ENCODE results near the gene TRIM14. TPM values are rescaled to one million over a fixed set of nuclear protein-coding genes. Genes with fewer than 3 reads are reported as not detected.

The TRIM14 gene
- polyA plus RNA-seq, 3 donors = 5.5 to 7.5 (median 5.9) TPM

DNA sequence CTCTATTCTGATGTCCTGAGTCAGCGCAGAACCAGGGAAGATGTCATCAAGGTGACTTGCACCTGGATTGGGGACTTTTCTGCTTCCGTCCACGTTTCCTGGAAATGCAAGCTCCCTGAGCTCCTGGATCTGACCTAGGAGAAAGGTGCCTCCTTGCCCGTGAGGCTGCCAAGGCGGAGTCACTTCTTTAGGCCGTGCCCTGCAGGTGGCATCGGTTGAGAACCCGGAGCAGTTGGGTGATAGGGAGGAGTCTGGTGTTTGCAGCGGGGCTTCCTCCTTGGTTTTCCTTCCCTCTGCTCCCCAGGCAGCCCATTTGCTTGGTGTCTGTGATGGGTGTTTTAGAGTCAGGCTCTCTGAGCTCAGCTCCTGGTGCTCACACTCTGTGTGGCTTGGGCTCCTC is 47.3 kb downstream of the TRIM14 start:
- no peak for DNase-seq (ENCODE audit: extremely low read depth in 1 of 11, low read depth in 9 of 11, low spot score in 4 of 11)

DNA sequence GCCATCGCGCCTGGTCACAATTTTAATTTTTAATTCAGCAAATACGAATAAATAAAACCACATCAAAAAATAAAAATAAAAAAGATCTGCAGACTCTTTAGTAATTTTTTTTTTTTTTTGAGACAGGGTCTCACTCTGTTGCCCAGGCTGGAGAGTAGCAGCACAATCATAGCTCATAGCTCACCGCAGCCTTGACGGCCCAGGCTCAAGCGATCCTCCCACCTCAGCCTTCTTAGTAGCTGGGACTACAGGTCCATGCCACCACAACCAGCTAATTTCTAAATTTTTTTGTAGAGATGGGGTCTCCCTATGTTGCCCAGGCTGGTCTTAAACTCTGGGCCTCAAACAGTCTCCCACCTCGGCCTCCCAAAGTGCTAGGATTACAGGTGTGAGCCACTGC is 48.3 kb downstream of the TRIM14 start:
- DNase-seq (ENCODE audit: extremely low read depth in 1 of 11, low read depth in 9 of 11, low spot score in 4 of 11) = no peak

DNA sequence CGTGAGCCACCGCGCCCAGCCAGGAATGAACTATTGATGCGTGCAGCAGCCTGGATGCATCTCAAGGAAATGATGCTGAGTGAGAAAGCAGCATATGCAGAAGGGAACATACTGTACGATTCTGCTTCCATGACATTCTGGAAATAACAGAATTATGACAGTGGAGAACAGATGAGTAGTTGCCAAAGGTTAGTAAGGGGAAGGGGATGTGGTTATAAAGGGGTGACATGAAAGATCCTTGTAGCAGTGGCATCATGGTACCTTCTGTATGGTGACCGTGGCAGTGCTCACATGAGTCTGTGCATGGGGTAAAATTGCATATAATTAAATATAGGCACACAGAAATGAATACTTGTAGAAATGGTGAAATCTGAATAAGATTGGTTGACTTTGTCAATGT is 49.5 kb downstream of the TRIM14 start:
- DNase-seq (ENCODE audit: extremely low read depth in 1 of 11, low read depth in 9 of 11, low spot score in 4 of 11) = no peak

DNA sequence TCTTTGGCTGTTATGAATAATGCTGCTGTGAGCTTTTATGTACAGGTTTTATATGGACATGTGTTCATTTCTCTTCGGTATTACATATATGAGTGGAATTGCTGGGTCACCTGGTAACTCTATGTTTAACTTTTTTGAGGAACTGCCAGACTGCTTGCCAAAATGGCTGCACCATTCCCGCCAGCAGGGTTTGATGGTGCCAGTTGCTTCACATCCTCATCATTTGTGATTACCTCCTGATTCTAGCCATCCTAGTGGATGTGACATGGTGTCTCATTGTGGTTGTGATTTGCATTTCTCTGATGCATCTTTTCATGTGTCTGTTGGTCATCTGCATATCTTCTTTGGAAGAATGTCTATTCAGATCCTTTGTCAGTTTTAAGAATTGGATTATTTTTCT is 51.8 kb downstream of the TRIM14 start:
- DNase-seq (ENCODE audit: extremely low read depth in 1 of 11, low read depth in 9 of 11, low spot score in 4 of 11) = no peak

DNA sequence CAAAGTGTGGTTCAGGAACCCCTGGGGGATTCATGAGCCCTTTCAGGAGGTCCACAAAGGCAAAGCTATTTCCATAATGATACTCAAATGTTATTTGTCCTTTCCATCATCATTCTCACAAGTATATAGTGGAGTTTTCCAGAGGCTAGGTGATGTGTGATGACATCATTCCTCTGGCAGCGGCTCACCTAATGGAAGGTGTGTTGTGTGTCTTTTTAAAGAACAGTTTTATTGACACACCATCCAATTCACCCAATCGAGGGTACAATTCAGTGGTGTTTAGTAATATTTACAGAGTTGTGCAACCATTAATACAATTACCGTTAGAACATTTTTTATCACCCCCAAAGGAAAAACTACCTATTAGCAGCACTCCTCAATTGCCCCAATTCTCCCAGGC is 52.8 kb downstream of the TRIM14 start:
- DNase-seq (ENCODE audit: extremely low read depth in 1 of 11, low read depth in 9 of 11, low spot score in 4 of 11) = no peak

DNA sequence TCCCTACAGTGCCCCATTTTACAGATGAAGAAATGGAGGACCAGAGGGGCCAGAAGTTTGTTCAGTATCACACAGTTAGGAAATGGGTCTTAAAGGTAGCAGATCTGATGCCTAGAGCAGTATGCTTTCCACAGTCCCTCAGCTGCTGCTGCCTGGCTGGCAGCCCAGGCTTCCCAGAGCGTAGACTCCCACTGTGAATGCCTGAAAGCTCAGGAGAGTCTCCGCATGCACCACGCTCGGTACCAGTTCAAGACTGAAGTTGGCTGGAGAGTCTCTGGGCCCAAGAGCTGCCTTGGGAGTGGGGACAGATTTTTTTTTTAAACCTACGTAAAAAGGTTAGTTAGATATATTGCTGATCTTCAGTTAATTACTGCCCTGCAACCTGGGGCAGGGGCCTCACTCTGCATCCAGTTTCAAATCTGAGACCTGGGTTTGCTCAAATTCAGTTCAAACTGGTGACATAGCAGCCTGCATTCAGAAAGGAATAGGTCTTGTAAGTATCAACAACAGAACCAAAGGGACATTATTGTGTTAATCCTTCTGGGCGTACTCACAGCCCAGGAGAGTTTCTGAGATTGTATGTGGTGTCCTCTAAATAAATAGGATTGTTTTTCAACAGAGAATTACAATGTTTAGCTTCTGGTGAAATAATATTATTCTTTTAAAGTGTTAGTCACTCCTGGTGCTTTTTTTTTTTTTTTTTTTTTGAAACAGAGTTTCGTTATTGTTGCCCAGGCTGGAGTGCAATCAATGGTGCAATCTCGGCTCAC is 54.2 kb downstream of the TRIM14 start:
- DNase-seq (ENCODE audit: extremely low read depth in 1 of 11, low read depth in 9 of 11, low spot score in 4 of 11) = no peak

DNA sequence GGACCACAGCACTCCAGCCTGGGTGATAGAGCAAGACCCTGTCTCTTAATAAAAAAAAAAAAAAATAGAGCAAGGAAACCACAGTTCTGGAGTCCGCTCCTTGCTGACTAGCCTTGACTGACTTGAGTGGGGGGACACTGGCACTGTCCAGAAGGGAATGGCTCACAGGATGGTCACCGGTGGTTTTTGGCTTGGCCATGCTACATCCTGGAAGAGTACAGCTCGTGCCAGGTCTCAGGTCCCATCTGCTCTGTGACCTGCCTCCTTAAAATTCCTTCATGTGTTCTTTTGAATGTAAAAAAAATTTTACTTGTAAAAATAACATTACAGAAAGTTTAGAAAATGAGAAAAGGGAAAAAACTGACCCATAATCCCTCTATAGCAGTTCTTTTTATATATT is 56.9 kb downstream of the TRIM14 start:
- no peak for DNase-seq (ENCODE audit: extremely low read depth in 1 of 11, low read depth in 9 of 11, low spot score in 4 of 11)

DNA sequence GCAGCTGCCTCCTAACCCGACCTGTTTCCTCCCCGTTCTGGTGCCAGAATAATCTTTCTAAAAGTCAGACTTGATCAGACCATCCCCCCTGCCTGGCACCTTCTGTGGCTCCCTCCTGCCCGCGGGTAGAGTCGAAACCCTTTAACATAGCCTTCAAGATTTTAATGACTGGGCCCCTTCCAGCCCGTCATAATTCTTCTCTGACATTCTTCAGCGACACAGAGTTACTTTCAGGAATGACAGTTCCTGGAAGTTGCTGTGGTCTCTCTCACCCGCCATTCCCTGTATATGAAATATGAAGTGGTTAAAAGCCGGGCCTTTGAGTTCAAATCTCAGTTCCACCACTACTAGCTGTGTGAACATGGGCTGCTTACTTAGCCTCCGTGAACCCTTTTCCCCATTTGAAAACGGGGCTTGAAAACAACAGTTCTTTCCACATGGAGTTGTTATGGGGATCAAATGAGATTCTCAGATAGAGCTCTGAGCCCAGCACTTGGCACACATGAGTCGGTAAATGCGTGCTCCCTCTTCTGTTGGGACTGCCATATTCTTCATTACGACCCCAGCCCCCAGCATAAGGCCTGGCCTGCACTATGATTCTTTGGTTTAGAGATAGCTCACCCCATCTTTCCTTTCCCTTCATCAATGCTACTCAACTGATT is 61.8 kb downstream of the TRIM14 start:
- peak in 6 of 11 donors; percentile 6 to 30 (median 22) for DNase-seq (ENCODE audit: extremely low read depth in 1 of 11, low read depth in 9 of 11, low spot score in 4 of 11)

DNA sequence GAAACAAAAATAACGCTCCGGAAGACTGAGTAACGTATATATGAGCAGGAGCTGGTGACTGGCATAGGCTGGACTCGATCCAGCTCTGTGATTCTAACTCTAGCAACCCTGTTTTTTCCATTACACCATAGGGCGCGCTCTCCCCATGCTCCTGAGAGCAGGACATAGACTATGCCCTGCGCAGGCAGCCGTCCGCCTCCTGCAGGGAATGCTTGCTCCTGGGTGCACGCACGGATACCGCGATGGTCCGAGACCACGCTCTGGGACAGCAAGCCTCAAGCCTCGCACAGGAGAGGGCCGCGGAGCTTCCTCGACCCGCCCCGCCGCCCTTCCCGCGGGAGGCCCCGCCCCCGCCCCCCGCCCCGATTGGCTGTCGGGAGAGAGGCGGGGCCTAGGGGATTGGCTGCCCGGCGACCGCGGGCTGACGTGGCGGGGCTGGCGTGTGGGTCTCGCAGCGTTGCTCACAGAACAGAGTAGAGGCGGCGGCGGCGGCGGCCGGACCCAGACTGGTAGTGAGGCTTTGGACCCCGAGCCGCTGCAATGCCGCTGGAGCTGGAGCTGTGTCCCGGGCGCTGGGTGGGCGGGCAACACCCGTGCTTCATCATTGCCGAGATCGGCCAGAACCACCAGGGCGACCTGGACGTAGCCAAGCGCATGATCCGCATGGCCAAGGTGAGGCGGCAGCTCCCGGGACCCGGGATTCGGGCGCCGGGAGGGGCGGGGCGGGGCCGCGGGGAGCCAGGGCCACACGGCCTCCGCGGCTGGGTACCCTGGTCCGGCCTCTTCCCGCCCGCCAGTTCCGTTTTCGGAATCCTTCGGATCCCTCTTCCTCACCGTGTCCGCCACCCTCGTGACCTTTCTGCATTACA is 62.5 kb downstream of the TRIM14 start, which contains the start of gene NANS:
NANS (plus strand) TSS at position 464 of the 869 bp plus-strand sequence; CDS start at position 541, 77 bp downstream.
- peak; percentile 63 to 88 (median 82) for DNase-seq (ENCODE audit: extremely low read depth in 1 of 11, low read depth in 9 of 11, low spot score in 4 of 11)

DNA sequence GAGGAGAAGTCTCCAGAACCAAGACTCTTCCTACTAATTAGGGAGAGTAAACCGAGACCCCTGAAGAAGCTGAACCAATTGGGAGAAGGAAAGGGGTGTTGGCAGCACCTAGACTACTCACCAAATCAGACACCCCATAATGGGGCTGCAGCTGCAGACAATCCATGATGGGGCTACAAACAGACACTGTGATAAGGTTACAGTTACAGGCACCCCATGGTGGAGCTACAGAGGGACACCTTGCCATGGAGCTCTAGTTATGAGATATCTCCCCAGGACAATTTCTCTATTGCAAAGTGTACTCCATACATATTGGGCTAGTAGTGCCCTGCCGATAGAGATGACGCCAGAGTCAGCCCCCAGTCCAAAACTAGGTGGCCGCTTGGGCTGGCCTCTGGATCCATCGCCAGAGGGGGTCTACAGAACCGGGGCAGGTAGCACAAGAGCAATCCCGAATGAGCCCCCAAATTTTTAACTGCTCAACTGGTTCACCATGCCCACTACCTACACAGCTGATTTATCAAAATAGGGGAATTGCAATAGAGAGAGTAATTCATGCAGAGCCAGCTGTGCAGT is 64.6 kb downstream of the TRIM14 start:
- no peak for DNase-seq (ENCODE audit: extremely low read depth in 1 of 11, low read depth in 9 of 11, low spot score in 4 of 11)

DNA sequence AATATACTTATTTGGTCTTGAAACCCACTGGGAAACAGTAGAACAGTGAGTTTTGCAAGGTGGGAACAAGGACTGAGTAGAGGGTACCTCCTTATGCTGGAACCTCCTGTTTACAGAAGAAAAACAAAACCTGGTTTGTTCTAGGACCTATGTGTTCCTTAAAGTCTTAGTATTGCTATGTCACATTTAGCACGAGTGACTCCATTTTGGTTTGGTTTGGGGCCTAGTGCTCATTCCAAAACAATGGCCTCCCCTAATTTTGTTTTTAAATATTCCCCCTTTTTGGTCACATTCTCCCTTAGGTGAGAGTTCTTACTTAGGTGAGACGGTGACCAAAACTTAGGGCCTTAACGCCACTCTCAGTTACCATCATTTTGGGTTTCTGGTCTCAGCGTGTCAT is 68.7 kb downstream of the TRIM14 start:
- DNase-seq (ENCODE audit: extremely low read depth in 1 of 11, low read depth in 9 of 11, low spot score in 4 of 11) = no peak

DNA sequence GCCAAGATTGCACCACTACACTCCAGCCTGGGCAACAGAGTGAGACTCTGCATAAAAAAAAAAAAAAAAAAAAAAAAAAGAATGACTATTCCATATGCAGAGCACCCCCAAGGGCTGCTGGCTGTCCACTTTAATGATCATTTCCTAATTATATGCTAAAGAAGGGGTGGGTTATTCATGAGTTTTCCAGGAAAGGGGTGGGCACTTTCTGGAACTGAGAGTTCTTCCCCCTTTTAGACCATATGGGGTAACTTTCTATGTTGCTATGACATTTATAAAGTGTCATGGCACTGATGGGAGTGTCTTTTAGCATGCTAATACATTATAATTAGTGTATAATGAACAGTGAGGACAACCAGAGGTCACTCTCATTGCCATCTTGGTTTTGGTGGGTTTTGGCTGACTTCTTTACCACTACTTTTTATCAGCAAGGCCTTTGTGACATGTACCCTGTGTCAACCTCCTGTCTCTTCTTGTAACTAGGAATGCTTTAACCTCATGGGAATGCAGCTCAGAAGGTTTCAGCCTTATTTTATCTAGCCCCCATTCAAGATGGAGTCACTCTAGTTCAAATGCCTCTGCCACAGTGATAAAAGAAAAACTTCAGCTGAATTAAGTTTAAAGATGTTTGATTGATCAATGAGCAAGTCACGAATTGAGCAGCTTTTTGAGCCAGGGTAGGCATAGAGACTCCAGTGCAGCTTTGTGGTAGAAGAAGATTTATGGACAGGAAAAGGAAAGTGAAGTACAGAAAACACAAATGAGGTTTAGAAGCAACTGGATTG is 69.5 kb downstream of the TRIM14 start:
- no peak for DNase-seq (ENCODE audit: extremely low read depth in 1 of 11, low read depth in 9 of 11, low spot score in 4 of 11)

DNA sequence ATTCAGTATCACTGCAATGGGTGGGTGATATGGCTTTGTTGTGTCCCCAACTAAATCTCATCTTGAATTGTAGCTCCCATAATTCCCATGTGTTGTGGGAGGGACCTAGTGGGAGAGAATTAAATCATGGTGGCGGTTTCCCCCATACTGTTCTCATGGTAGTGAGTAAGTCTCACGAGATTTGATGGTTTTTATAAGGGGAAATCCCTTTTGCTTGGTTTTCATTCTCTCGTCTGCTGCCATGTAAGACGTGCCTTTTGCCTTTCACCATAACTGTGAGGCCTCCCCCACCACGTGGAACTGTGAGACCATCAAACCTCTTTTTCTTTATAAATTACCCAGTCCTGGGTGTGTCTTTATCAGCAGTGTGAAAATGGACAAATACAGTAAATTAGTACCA is 72.0 kb downstream of the TRIM14 start:
- DNase-seq (ENCODE audit: extremely low read depth in 1 of 11, low read depth in 9 of 11, low spot score in 4 of 11) = no peak

DNA sequence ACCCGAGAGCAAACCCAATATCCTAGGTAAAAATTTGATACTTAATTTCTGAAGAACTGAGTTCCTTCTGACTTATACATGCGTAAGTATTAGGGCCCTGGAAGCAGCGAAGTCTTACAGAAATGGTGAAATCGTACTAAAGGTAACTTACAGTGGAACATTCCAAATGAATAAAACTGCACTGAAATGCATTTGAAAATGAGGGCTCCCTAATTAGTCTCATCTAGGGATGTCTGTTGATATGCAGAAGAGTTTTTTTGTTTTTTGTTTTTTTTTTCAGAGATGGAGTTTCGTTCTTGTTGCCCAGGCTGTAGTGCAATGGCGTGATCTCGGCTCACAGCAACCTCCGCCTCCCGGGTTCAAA is 72.9 kb downstream of the TRIM14 start:
- DNase-seq (ENCODE audit: extremely low read depth in 1 of 11, low read depth in 9 of 11, low spot score in 4 of 11) = no peak

DNA sequence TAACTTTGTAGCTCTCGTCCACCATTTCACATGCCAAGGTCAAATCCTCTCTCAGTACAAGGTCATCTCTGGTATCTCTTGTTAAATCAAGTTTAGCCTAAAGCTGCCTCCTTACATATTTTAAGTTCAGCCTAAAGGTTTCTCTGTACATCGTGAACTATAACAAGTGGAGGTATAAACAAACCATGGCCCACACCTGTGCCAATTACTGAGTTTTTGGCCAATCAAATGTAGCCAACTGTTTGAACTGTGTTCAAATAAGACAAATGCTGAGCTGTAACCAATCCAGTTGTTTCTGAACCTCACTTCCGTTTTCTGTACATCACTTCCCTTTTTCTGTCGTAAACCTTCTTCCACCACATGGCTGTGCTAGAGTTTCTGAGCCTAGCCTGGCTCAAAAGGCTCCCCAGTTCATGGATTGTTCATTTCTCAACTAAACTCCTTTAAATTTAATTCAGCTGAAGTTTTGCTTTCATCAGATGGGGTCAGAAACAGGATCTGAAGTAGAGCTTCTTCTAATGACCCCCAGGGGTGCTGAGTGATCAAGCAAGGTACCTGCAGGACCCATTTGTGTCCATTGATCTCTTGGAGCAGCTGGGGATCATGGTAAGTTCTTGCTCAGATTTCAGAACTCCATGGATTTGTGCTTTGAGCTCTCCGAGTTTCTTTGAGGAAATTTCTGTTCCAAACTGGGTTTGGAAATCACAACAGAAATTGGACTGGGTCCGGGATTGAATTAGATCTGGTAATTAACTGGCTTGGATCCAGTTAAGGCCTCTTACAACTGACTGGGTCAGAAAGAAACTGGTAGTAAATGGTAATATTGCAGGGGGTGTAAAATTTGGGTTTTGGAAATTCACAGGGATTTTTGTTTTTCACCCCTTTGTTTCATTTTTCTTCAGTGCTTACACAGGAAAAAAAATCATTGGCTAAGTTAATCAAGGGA is 73.5 kb downstream of the TRIM14 start:
- DNase-seq (ENCODE audit: extremely low read depth in 1 of 11, low read depth in 9 of 11, low spot score in 4 of 11) = no peak

DNA sequence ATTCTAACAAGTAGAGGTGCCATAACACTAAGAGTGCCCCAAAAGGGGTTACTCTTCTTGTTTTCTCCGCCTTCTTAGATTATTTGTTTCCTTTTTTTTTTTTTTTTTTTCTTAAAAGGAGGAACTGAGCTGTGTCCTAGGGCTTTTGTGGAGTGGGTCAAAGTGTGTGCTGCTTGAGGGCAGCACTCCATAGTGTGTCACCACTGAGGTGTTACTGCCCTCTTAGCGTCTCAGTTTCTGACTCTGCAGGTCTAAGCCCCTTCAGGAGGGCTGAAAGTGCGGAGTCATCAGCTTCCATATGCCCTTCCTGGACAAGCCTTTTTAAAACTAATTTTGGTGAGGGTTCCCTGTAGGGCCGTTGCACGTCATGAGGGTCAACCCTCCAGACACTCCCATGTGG is 75.1 kb downstream of the TRIM14 start:
- no peak for DNase-seq (ENCODE audit: extremely low read depth in 1 of 11, low read depth in 9 of 11, low spot score in 4 of 11)

DNA sequence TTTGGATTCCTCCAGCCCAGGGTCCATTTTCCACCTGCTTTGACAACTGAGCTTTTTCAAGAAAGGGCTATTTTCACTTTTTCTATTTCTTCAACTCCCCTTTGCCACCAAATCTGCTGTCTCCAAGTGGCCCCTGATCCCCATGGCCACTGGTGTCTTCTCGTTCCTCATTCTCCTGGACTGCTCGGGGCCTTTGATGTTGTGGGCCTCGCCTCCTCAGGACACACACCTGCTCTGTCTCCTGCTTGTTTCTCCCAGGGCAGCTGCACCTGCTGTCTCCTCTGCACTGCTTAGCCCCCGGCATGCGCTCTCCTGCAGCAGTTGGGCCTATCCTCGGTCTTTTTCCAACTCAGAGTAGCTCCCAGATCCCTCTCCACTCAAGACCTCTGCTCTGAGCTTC is 78.8 kb downstream of the TRIM14 start:
- no peak for DNase-seq (ENCODE audit: extremely low read depth in 1 of 11, low read depth in 9 of 11, low spot score in 4 of 11)

DNA sequence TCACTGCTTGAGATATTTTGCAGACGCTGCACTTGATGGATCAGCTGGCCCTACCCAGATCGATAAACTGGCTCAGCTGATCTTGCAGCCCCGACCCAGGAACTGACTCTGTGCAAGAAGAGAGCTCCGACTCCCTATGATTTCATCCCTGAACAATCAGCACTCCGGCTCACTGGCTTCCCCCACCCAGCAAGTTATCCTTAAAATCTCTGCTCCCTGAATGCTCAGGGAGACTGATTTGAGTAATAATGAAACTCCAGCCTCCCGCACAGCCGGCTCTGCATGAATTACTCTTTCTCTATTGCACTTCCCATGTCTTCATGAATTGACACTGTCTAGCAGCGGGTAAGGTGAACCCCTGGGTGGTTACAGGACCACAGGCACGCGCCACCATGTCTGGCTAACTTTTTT is 79.4 kb downstream of the TRIM14 start:
- no peak for DNase-seq (ENCODE audit: extremely low read depth in 1 of 11, low read depth in 9 of 11, low spot score in 4 of 11)
